HepG2 (cell line): ENCODE results near the gene SGSM1. TPM values are rescaled to one million over a fixed set of nuclear protein-coding genes. Genes with fewer than 3 reads are reported as not detected.

Source experiments
- ATRX ChIP-seq: sonication (generic); formaldehyde crosslinking; IDR thresholded peaks from 2 replicates; pipeline ENCODE4 v1.4.0; 2020; ENCODE audit warnings: missing genetic modification reagents, borderline replicate concordance
- FOXK2 ChIP-seq: fragments of 450-650 bp; IDR thresholded peaks from 2 replicates; pipeline ENCODE4 v1.6.1; 2016
- KAT7 ChIP-seq: IDR thresholded peaks from 2 replicates; pipeline ENCODE4 v1.6.1; 2018; ENCODE audit warnings: borderline replicate concordance, missing compliant biosample characterization
- KDM2A ChIP-seq: sonication (generic); formaldehyde crosslinking; IDR thresholded peaks from 2 replicates; pipeline ENCODE4 v1.4.0; 2020; ENCODE audit warnings: low read depth, missing genetic modification reagents, borderline replicate concordance
- MYPOP ChIP-seq: sonication (generic); formaldehyde crosslinking; IDR thresholded peaks from 2 replicates; pipeline ENCODE4 v1.8.1; 2023; ENCODE audit warnings: mild to moderate bottlenecking, moderate library complexity, missing genetic modification reagents
- PCBP1 ChIP-seq: fragments of 200-400 bp; formaldehyde crosslinking; IDR thresholded peaks from 2 replicates; pipeline ENCODE4 v1.6.1; 2017; ENCODE audit warnings: mild to moderate bottlenecking, low read depth, low read length, borderline replicate concordance
- POGZ ChIP-seq: sonication (generic); formaldehyde crosslinking; IDR thresholded peaks from 2 replicates; pipeline ENCODE4 v1.4.0; 2020; ENCODE audit warnings: mild to moderate bottlenecking, missing genetic modification reagents
- RBM39 ChIP-seq: fragments of 200-400 bp; formaldehyde crosslinking; IDR thresholded peaks from one replicate; pipeline ENCODE4 v1.6.1; 2018; ENCODE audit warnings: antibody characterized with exemption, mild to moderate bottlenecking, low read depth, low read length; ENCODE audit not compliant: poor library complexity, severe bottlenecking
- YEATS2 ChIP-seq: sonication (generic); formaldehyde crosslinking; IDR thresholded peaks from 2 replicates; pipeline ENCODE4 v1.4.0; 2020; ENCODE audit warnings: missing genetic modification reagents, borderline replicate concordance
- ZFP82 ChIP-seq: sonication (generic); formaldehyde crosslinking; IDR thresholded peaks from 2 replicates; pipeline ENCODE4 v1.5.1; 2020; ENCODE audit warnings: mild to moderate bottlenecking, missing genetic modification reagents, borderline replicate concordance
- ZFYVE20 ChIP-seq: sonication (generic); formaldehyde crosslinking; IDR thresholded peaks from 2 replicates; pipeline ENCODE4 v1.8.0; 2023; ENCODE audit warnings: low read depth, mild to moderate bottlenecking, moderate library complexity, missing genetic modification reagents, borderline replicate concordance
- ZKSCAN5 ChIP-seq: sonication (generic); formaldehyde crosslinking; IDR thresholded peaks from 2 replicates; pipeline ENCODE4 v1.5.1; 2020; ENCODE audit warnings: mild to moderate bottlenecking, missing genetic modification reagents
- ZNF263 ChIP-seq: sonication (generic); formaldehyde crosslinking; IDR thresholded peaks from 2 replicates; pipeline ENCODE4 v1.4.0; 2020; ENCODE audit warnings: missing genetic modification reagents
- ZNF318 ChIP-seq: sonication (generic); formaldehyde crosslinking; IDR thresholded peaks from 2 replicates; pipeline ENCODE4 v1.4.0; 2020; ENCODE audit warnings: mild to moderate bottlenecking, missing genetic modification reagents
- ZNF350 ChIP-seq: sonication (generic); formaldehyde crosslinking; IDR thresholded peaks from 2 replicates; pipeline ENCODE4 v1.4.0; 2020; ENCODE audit warnings: mild to moderate bottlenecking, low read depth, missing genetic modification reagents, borderline replicate concordance
- polyA plus RNA-seq, 8 experiments: library from polyadenylated mRNA; depleted of rRNA in 3 of 8; stranded (reverse) in 7 of 8; unstranded in 1 of 8; fragments of >200 nt; fragmentation: Illumina TruSeq in 4 of 8; extraction: Trizol in 4 of 8; gene quantifications; 2 replicates each; pipeline versions ENCODE4 v1.2.1 to v1.2.3, GENCODE V29; 2011 to 2016; ENCODE audit warnings: low read depth in 4 of 8, missing spikeins in 1 of 8, mixed read lengths in 1 of 8; ENCODE audit not compliant: insufficient read depth in 1 of 8
- total RNA-seq, 5 experiments: library from RNA; depleted of rRNA; stranded (reverse); fragments of >200 nt; fragmentation: Illumina TruSeq; extraction: Trizol; gene quantifications; 2 replicates each; pipeline ENCODE4 v1.2.3, GENCODE V29; 2016; ENCODE audit warnings: low read depth in 1 of 5
- TF ChIP-seq, protein P1 (sequence below): sonication (generic); formaldehyde crosslinking; IDR thresholded peaks from 2 replicates; pipeline ENCODE4 v1.5.0; 2020; ENCODE audit warnings: missing genetic modification reagents, mild to moderate bottlenecking, borderline replicate concordance
- TF ChIP-seq, protein P2 (sequence below): sonication (generic); formaldehyde crosslinking; IDR thresholded peaks from 2 replicates; pipeline ENCODE4 v1.5.0; 2020; ENCODE audit warnings: mild to moderate bottlenecking, missing genetic modification reagents

SGSM1 gene
- total and polyA plus RNA-seq, 2 of the 13 experiments (the other 11 are each of a cell fraction or from before 2014, with no cell fraction given): 0.07 TPM; not detected in 1

DNA sequence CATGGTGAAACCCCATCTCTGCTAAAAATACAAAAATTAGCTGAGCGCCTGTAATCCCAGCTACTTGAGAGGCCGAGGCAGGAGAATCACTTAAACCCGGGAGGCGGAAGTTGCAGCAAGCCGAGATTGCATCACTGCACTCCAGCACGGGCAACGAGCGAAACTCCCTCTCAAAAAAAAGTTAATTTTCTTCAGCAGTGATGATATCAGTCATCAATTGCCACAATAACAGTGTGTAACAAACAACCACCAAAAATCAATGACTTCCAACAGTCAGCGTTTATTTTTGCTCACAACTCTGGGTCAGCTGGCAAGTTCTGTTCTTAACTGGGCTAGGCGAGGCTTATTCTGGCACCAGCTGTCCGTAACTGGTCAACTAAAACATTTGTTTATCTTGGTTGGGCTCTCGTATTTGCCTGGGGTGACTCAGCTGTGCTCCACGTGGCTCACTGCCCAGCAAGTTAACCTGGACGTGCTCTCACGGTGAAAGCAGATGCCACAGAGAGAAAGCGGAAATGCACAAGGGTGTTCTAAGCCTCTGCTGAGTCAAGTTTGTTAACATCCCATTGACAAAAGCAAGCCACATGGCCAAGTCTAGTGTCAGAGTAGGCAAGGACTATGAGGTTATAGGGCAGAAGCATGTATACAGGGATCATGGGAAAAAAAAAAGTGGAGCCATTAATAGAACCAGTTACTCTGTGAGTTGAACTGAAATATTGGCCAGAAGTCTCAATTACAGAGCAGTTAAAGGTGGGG is 88.4 kb downstream of the SGSM1 start (continued):
- TF ChIP-seq ZKSCAN5 (CRISPR knock-in tag): no peak
- TF ChIP-seq POGZ (CRISPR knock-in tag): no peak
- no peak for TF ChIP-seq KAT7 (CRISPR knock-in tag)
- TF ChIP-seq ZFP82: no peak
- TF ChIP-seq ZNF263 (CRISPR knock-in tag): peak; percentile 88
- no peak for TF ChIP-seq ZFYVE20 (CRISPR knock-in tag)
- no peak for TF ChIP-seq RBM39
- peak; percentile 69; the same call in 1 of the 2 replicates for TF ChIP-seq YEATS2
- TF ChIP-seq, protein P1, sequence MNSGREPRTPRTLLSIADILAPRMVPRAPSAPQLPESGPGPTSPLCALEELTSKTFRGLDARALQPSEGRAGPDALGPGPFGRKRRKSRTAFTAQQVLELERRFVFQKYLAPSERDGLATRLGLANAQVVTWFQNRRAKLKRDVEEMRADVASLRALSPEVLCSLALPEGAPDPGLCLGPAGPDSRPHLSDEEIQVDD (CRISPR knock-in tag): no peak
- TF ChIP-seq ZNF350 (CRISPR knock-in tag): peak; percentile 68; the same call in 1 of the 2 replicates
- TF ChIP-seq ATRX (CRISPR knock-in tag): no peak
- TF ChIP-seq ZNF318 (CRISPR knock-in tag): no peak
- TF ChIP-seq MYPOP (CRISPR knock-in tag): peak; percentile 88
- TF ChIP-seq KDM2A (CRISPR knock-in tag): no peak
- TF ChIP-seq FOXK2: 0 out of 2 replicates have a peak, but pooled peaks have one; percentile 43
- TF ChIP-seq PCBP1: no peak
- TF ChIP-seq, protein P2, sequence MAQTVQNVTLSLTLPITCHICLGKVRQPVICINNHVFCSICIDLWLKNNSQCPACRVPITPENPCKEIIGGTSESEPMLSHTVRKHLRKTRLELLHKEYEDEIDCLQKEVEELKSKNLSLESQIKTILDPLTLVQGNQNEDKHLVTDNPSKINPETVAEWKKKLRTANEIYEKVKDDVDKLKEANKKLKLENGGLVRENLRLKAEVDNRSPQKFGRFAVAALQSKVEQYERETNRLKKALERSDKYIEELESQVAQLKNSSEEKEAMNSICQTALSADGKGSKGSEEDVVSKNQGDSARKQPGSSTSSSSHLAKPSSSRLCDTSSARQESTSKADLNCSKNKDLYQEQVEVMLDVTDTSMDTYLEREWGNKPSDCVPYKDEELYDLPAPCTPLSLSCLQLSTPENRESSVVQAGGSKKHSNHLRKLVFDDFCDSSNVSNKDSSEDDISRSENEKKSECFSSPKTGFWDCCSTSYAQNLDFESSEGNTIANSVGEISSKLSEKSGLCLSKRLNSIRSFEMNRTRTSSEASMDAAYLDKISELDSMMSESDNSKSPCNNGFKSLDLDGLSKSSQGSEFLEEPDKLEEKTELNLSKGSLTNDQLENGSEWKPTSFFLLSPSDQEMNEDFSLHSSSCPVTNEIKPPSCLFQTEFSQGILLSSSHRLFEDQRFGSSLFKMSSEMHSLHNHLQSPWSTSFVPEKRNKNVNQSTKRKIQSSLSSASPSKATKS (CRISPR knock-in tag): no peak
